Choroid plexus epithelial cell (primary cell): ENCODE data around the gene BDKRB2.

Source experiments
- DNase-seq: peaks from one replicate; pipeline ENCODE4 v3.0.0-alpha.2; 2010; ENCODE audit warnings: low read depth
- H3K4me3 ChIP-seq: 2 replicates; pipeline ENCODE4 v1.5.1; 2011; ENCODE audit warnings: low read depth, mild to moderate bottlenecking, control low read depth, low read length, moderate library complexity
- CTCF ChIP-seq: conservative IDR thresholded peaks from 2 replicates; pipeline ENCODE4 v1.5.1; 2011; ENCODE audit warnings: low read depth, mild to moderate bottlenecking, control low read depth, inconsistent platforms, low read length, moderate library complexity

Gene BDKRB2

GRCh38 chr14:96201965-96202364 lies 2.7 kb upstream of the BDKRB2 start:
- no peak for DNase-seq
- TF ChIP-seq CTCF, result no peak
- no peak overlapping the region for H3K4me3 ChIP-seq

- DNase-seq, result no peak
- H3K4me3 ChIP-seq, result no peak overlapping the region
- TF ChIP-seq CTCF, result no peak
Observed at GRCh38 chr14:96202441-96203094, 2.1 kb upstream of the BDKRB2 start.

DNA sequence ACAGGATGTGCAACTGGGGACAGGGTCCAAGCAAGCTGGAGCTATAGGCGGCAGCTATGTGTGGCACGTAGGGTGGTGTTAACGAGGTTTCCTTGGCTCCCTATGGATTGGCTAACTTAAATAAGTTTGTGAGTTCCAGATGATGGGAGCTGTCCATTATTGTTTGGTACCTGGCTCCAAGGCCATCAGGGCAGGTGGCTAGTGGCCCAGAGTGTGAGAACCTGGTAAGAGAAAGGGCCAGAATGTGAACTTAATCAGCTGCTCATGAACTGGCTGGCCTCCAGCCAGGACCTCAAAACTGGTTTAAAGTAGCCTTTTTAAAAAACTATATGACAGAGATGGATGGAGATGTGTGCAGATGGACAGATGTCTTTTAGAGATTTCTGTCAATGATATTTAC lies 1.5 kb upstream of the BDKRB2 start:
- no peak for TF ChIP-seq CTCF
- DNase-seq, result no peak
- no peak overlapping the region for H3K4me3 ChIP-seq

DNA sequence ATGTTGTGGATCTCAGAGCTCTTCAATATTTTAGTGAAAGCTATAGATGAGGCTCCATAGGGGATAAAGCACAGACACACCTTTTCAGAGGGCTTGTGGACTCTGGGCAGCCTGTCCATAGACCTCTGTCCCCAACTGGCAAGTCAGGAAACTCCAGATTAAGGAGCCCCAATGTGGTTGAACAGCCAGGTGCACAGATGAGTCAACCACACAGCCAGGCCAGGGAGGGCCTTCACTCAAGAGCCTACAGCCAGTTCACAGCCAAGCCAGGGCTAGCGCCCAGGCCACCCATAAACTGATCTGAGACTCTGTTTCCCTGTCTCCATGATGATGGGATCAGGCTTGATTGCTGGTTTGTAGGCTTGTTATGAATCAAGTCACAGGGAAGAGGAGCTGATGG lies 1.0 kb upstream of the BDKRB2 start:
- no peak for DNase-seq
- no peak overlapping the region for H3K4me3 ChIP-seq
- no peak for TF ChIP-seq CTCF

GRCh38 chr14:96205059-96205977 lies 679 bp downstream of the BDKRB2 start:
- DNase-seq, result no peak
- TF ChIP-seq CTCF, result no peak
- peak overlapping the region; percentile 80 for H3K4me3 ChIP-seq

DNA sequence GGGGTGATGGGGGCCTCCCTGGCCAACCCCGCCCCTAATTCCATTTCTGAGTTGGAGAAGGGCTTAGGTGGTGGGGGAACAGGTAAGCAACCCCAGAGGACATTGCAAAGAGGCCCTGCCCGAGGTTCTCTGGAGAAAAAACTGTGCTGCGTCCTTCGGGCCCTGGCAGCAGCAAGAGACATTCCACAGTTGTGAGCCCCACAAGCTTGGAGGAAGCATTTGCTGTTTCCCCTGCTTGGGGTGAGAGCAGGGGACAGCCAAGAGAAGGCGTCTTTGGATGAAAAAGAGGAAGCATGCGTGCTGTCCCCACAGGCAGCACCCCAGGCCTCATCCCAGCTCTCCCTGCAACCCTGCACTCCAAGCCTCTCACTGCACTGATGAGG lies 1.3 kb downstream of the BDKRB2 start:
- no peak for DNase-seq
- H3K4me3 ChIP-seq, result peak overlapping the region; percentile 80
- no peak for TF ChIP-seq CTCF

- H3K4me3 ChIP-seq, result peak overlapping the region; percentile 80
- DNase-seq, result no peak
- no peak for TF ChIP-seq CTCF
Observed at GRCh38 chr14:96206461-96206860, 1.8 kb downstream of the BDKRB2 start.
